GM23338 (cell line): ENCODE data around the gene ZNF394. TPM values are rescaled to one million over a fixed set of nuclear protein-coding genes. Genes with fewer than 3 reads are reported as not detected.

Experiments
- ATAC-seq: fragments of 200-7000 bp; cut with Tn5 transposase; 3 replicates; pipeline ENCODE4 v1.9.1; 2020
- DNase-seq: peaks from one replicate; pipeline ENCODE4 v3.0.0-alpha.2; 2015; ENCODE audit warnings: low spot score
- H2AFZ ChIP-seq: fragments of 200-600 bp; sonication (generic); 2 replicates; pipeline ENCODE4 v1.8.0; 2016; ENCODE audit warnings: antibody characterized with exemption, mild to moderate bottlenecking, moderate library complexity
- H3F3A ChIP-seq: fragments of 200-600 bp; sonication (generic); replicated peaks from 2 replicates; pipeline ENCODE4 v1.8.0; 2017; ENCODE audit warnings: antibody characterized with exemption, mixed run types, low read depth
- H3K27ac ChIP-seq: fragments of 200-600 bp; sonication (generic); 2 replicates; pipeline ENCODE4 v1.6.1; 2016; ENCODE audit warnings: low read depth
- H3K27me3 ChIP-seq: fragments of 200-600 bp; sonication (generic); 2 replicates; pipeline ENCODE4 v1.8.0; 2016; ENCODE audit warnings: mild to moderate bottlenecking, mixed run types, moderate library complexity; ENCODE audit not compliant: insufficient read depth
- H3K36me3 ChIP-seq: fragments of 200-600 bp; sonication (generic); 2 replicates; pipeline ENCODE4 v1.8.0; 2016; ENCODE audit warnings: mild to moderate bottlenecking; ENCODE audit not compliant: insufficient read depth
- H3K4me1 ChIP-seq: fragments of 200-600 bp; sonication (generic); 2 replicates; pipeline ENCODE4 v1.8.0; 2016; ENCODE audit warnings: mild to moderate bottlenecking, moderate library complexity; ENCODE audit not compliant: insufficient read depth
- H3K4me2 ChIP-seq: fragments of 200-600 bp; sonication (generic); 2 replicates; pipeline ENCODE4 v1.7.1; 2017; ENCODE audit warnings: mixed run types
- H3K4me3 ChIP-seq: fragments of 200-600 bp; sonication (generic); 2 replicates; pipeline ENCODE4 v1.6.1; 2016; ENCODE audit warnings: mixed run types
- H3K79me2 ChIP-seq: fragments of 200-600 bp; sonication (generic); replicated peaks from 2 replicates; pipeline ENCODE4 v1.8.0; 2017; ENCODE audit warnings: mild to moderate bottlenecking; ENCODE audit not compliant: insufficient read depth
- H3K9me2 ChIP-seq: fragments of 200-600 bp; sonication (generic); 2 replicates; pipeline ENCODE4 v1.8.0; 2017; ENCODE audit not compliant: insufficient read depth
- H4K20me1 ChIP-seq: fragments of 200-600 bp; sonication (generic); replicated peaks from 2 replicates; pipeline ENCODE4 v1.8.0; 2017; ENCODE audit warnings: mild to moderate bottlenecking; ENCODE audit not compliant: insufficient read depth
- H3K27ac Mint-ChIP-seq: 2 replicates; pipeline ENCODE4 v1.8.0; 2020; ENCODE audit warnings: inconsistent platforms, mild to moderate bottlenecking, moderate library complexity, mixed read lengths
- H3K27me3 Mint-ChIP-seq: 3 replicates; pipeline ENCODE4 v1.8.0; 2022; ENCODE audit warnings: low read depth, mild to moderate bottlenecking, moderate library complexity, mixed read lengths, inconsistent platforms; ENCODE audit not compliant: insufficient read depth, poor library complexity
- H3K36me3 Mint-ChIP-seq: 3 replicates; pipeline ENCODE4 v1.8.0; 2021; ENCODE audit warnings: low read depth, mild to moderate bottlenecking, inconsistent platforms, moderate library complexity, mixed read lengths
- H3K4me1 Mint-ChIP-seq: 3 replicates; pipeline ENCODE4 v1.8.0; 2020; ENCODE audit warnings: mild to moderate bottlenecking, inconsistent platforms, mixed read lengths
- H3K4me3 Mint-ChIP-seq: 3 replicates; pipeline ENCODE4 v1.8.0; 2021; ENCODE audit warnings: moderate library complexity, mild to moderate bottlenecking, inconsistent platforms, mixed read lengths
- H3K9me3 Mint-ChIP-seq: 3 replicates; pipeline ENCODE4 v1.8.0; 2020; ENCODE audit warnings: moderate library complexity, mild to moderate bottlenecking, inconsistent platforms, mixed read lengths
- CREB1 ChIP-seq: fragments of 250-450 bp; sonication (Bioruptor Pico); IDR thresholded peaks from 2 replicates; pipeline ENCODE4 v1.5.0; 2020; ENCODE audit warnings: low read depth, mild to moderate bottlenecking, moderate library complexity
- EZH2phosphoT487 ChIP-seq: fragments of 200-600 bp; sonication (generic); IDR thresholded peaks from one replicate; pipeline ENCODE4 v1.8.1; 2018; ENCODE audit warnings: antibody characterized with exemption; ENCODE audit not compliant: unreplicated experiment
- ZNF114 ChIP-seq: fragments of 250-450 bp; sonication (Bioruptor Pico); IDR thresholded peaks from 2 replicates; pipeline ENCODE4 v1.5.0; 2020; ENCODE audit warnings: mild to moderate bottlenecking, moderate library complexity
- ZNF331 ChIP-seq: fragments of 250-450 bp; sonication (Bioruptor Pico); IDR thresholded peaks from 2 replicates; pipeline ENCODE4 v1.5.0; 2020; ENCODE audit warnings: low read depth, mild to moderate bottlenecking, moderate library complexity
- polyA plus RNA-seq: library from polyadenylated mRNA; unstranded; fragments of >200 nt; fragmentation: Nextera tagmentation; extraction: Ambion mirVana; gene quantifications from 2 replicates; pipeline ENCODE4 v1.2.1, GENCODE V29; 2016
- total RNA-seq: library from RNA; depleted of rRNA; stranded (reverse); fragments of >200 nt; shearing (Covaris generic); gene quantifications from 2 replicates; pipeline ENCODE4 v1.2.3, GENCODE V29; 2014
- TF ChIP-seq, protein P1 (sequence below): fragments of 250-450 bp; sonication (Bioruptor Pico); IDR thresholded peaks from 2 replicates; pipeline ENCODE4 v1.5.0; 2020; ENCODE audit warnings: mild to moderate bottlenecking, moderate library complexity

The ZNF394 gene
- total and polyA plus RNA-seq, 2 experiments from 2014 or later = 12.6 to 26.9 TPM

DNA sequence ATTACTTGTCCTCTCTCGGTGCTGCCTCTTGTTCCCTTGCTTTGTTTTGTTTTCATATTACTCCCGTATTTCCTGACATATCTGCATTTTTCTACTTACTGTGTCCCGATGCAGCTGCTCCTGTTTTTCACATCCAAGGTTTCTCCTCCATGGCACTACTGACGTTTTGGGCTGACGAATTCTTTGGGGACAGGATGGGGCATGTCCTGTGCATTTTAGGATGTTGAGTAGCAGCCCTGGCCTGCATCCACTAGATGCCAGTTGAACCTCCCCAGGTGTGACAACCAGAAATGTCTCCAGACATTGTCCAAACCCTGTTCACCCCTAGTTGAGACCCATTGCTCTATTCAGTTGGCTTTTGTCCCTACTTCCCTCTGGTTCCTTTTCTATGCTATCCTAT is 15.0 kb downstream of the ZNF394 start:
- Histone ChIP-seq H2AFZ (no peak overlapping the region), H3K4me1 (no peaks in the 10 kb centered on the region), H3K27ac (no peak overlapping the region), H3K9me2 (no peaks in the 10 kb centered on the region; the same call in 1 of the 2 replicates), H4K20me1 (peaks cover 9% of the 10 kb centered on the region), H3K79me2 (no peaks in the 10 kb centered on the region), H3K4me3 (no peak overlapping the region), H3K4me2 (no peak overlapping the region), H3F3A (peaks cover 13% of the 10 kb centered on the region; the same call in 1 of the 2 replicates), H3K27me3 (no peaks in the 10 kb centered on the region), H3K36me3 (peaks cover 9% of the 10 kb centered on the region; the same call in 1 of the 2 replicates)
- H3K9me3 Mint-ChIP-seq = 0 out of 3 replicates have a peak, but pooled peaks cover 2% of the 10 kb centered on the region
- TF ChIP-seq, protein P1, sequence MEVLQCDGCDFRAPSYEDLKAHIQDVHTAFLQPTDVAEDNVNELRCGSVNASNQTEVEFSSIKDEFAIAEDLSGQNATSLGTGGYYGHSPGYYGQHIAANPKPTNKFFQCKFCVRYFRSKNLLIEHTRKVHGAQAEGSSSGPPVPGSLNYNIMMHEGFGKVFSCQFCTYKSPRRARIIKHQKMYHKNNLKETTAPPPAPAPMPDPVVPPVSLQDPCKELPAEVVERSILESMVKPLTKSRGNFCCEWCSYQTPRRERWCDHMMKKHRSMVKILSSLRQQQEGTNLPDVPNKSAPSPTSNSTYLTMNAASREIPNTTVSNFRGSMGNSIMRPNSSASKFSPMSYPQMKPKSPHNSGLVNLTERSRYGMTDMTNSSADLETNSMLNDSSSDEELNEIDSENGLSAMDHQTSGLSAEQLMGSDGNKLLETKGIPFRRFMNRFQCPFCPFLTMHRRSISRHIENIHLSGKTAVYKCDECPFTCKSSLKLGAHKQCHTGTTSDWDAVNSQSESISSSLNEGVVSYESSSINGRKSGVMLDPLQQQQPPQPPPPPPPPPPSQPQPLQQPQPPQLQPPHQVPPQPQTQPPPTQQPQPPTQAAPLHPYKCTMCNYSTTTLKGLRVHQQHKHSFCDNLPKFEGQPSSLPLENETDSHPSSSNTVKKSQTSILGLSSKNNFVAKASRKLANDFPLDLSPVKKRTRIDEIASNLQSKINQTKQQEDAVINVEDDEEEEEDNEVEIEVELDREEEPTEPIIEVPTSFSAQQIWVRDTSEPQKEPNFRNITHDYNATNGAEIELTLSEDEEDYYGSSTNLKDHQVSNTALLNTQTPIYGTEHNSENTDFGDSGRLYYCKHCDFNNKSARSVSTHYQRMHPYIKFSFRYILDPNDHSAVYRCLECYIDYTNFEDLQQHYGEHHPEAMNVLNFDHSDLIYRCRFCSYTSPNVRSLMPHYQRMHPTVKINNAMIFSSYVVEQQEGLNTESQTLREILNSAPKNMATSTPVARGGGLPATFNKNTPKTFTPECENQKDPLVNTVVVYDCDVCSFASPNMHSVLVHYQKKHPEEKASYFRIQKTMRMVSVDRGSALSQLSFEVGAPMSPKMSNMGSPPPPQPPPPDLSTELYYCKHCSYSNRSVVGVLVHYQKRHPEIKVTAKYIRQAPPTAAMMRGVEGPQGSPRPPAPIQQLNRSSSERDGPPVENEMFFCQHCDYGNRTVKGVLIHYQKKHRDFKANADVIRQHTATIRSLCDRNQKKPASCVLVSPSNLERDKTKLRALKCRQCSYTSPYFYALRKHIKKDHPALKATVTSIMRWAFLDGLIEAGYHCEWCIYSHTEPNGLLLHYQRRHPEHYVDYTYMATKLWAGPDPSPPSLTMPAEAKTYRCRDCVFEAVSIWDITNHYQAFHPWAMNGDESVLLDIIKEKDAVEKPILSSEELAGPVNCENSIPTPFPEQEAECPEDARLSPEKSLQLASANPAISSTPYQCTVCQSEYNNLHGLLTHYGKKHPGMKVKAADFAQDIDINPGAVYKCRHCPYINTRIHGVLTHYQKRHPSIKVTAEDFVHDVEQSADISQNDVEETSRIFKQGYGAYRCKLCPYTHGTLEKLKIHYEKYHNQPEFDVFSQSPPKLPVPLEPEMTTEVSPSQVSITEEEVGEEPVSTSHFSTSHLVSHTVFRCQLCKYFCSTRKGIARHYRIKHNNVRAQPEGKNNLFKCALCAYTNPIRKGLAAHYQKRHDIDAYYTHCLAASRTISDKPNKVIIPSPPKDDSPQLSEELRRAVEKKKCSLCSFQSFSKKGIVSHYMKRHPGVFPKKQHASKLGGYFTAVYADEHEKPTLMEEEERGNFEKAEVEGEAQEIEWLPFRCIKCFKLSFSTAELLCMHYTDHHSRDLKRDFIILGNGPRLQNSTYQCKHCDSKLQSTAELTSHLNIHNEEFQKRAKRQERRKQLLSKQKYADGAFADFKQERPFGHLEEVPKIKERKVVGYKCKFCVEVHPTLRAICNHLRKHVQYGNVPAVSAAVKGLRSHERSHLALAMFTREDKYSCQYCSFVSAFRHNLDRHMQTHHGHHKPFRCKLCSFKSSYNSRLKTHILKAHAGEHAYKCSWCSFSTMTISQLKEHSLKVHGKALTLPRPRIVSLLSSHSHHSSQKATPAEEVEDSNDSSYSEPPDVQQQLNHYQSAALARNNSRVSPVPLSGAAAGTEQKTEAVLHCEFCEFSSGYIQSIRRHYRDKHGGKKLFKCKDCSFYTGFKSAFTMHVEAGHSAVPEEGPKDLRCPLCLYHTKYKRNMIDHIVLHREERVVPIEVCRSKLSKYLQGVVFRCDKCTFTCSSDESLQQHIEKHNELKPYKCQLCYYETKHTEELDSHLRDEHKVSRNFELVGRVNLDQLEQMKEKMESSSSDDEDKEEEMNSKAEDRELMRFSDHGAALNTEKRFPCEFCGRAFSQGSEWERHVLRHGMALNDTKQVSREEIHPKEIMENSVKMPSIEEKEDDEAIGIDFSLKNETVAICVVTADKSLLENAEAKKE (CRISPR knock-in tag) = no peak
- TF ChIP-seq ZNF331 (CRISPR knock-in tag) = no peak
- TF ChIP-seq EZH2phosphoT487 = no peak
- TF ChIP-seq CREB1 = no peak
- no peak for TF ChIP-seq ZNF114 (CRISPR knock-in tag)
- H3K4me3 Mint-ChIP-seq = no peak overlapping the region; the same call in 2 of the 3 replicates
- no peak overlapping the region for H3K27ac Mint-ChIP-seq
- ATAC-seq = no peak
- no peak for DNase-seq
- no peaks in the 10 kb centered on the region for H3K4me1 Mint-ChIP-seq
- peaks cover 5% of the 10 kb centered on the region for H3K27me3 Mint-ChIP-seq
- H3K36me3 Mint-ChIP-seq = peaks cover 40% of the 10 kb centered on the region
